ENCODE data around the gene TMEM164.

The TMEM164 gene

GRCh38 chrX:110194977-110195376, 192.1 kb downstream of the TMEM164 start:
- Histone ChIP-seq H3K36me3 (ENCODE audit: insufficient read depth) (no peaks in the 10 kb centered on the region), H3K9ac (no peak overlapping the region), H3K4me1 (ENCODE audit: low read depth, poor library complexity, severe bottlenecking) (no peaks in the 10 kb centered on the region), H4K20me1 (ENCODE audit: insufficient read depth) (no peaks in the 10 kb centered on the region), H3K27me3 (ENCODE audit: insufficient read depth, low read depth) (no peaks in the 10 kb centered on the region), H3K79me2 (ENCODE audit: insufficient read depth, low read depth) (no peaks in the 10 kb centered on the region), H3K4me3 (IDR thresholded peaks at IDR 0.05; ENCODE audit: insufficient read depth, low read depth, low read length) (no peak overlapping the region), H3K4me2 (no peak overlapping the region), H2AFZ (ENCODE audit: low read depth) (no peak overlapping the region), H3K27ac (no peak overlapping the region)
- TF ChIP-seq, protein P1, sequence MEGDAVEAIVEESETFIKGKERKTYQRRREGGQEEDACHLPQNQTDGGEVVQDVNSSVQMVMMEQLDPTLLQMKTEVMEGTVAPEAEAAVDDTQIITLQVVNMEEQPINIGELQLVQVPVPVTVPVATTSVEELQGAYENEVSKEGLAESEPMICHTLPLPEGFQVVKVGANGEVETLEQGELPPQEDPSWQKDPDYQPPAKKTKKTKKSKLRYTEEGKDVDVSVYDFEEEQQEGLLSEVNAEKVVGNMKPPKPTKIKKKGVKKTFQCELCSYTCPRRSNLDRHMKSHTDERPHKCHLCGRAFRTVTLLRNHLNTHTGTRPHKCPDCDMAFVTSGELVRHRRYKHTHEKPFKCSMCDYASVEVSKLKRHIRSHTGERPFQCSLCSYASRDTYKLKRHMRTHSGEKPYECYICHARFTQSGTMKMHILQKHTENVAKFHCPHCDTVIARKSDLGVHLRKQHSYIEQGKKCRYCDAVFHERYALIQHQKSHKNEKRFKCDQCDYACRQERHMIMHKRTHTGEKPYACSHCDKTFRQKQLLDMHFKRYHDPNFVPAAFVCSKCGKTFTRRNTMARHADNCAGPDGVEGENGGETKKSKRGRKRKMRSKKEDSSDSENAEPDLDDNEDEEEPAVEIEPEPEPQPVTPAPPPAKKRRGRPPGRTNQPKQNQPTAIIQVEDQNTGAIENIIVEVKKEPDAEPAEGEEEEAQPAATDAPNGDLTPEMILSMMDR (conservative IDR thresholded peaks at IDR 0.05; ENCODE audit: low read depth, low read length) = no peak

GRCh38 chrX:110201799-110202198, 198.9 kb downstream of the TMEM164 start:
- no peaks in the 10 kb centered on the region for H4K20me1 ChIP-seq (ENCODE audit: insufficient read depth)
- no peaks in the 10 kb centered on the region for H3K36me3 ChIP-seq (ENCODE audit: insufficient read depth)
- no peak overlapping the region for H3K4me3 ChIP-seq (IDR thresholded peaks at IDR 0.05; ENCODE audit: insufficient read depth, low read depth, low read length)

DNA sequence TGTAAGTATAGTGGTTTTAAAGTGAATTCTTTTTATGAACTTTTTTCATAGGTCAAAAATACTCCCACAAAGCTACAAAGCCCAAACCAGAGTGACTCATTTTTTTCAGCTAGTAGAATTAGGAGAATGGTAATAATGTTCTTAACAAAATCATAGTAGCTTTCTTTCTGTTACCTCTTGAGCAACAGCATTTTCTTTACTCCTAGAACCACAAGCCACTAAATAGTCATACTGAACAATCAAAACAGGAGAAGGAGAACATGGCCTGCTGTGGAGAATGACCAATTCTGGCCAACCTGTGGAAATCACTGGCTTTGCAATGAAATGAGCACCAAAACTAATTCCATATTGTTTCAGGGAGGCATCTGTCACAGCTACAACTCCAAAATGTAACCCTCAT, 202.1 kb downstream of the TMEM164 start:
- Histone ChIP-seq H3K4me3 (IDR thresholded peaks at IDR 0.05; ENCODE audit: insufficient read depth, low read depth, low read length) (no peak overlapping the region), H3K9ac (no peak overlapping the region), H3K27me3 (ENCODE audit: insufficient read depth, low read depth) (no peaks in the 10 kb centered on the region), H2AFZ (ENCODE audit: low read depth) (no peak overlapping the region), H3K4me1 (ENCODE audit: low read depth, poor library complexity, severe bottlenecking) (no peaks in the 10 kb centered on the region), H3K27ac (no peak overlapping the region), H3K4me2 (no peak overlapping the region), H3K36me3 (ENCODE audit: insufficient read depth) (no peaks in the 10 kb centered on the region), H3K79me2 (ENCODE audit: insufficient read depth, low read depth) (no peaks in the 10 kb centered on the region), H4K20me1 (ENCODE audit: insufficient read depth) (no peaks in the 10 kb centered on the region)
- TF ChIP-seq, protein P1 (conservative IDR thresholded peaks at IDR 0.05; ENCODE audit: low read depth, low read length) = no peak

More at GRCh38 chrX:110201799-110202198, 198.9 kb downstream of the TMEM164 start:
- TF ChIP-seq, protein P1 (conservative IDR thresholded peaks at IDR 0.05; ENCODE audit: low read depth, low read length) = no peak
- Histone ChIP-seq H2AFZ (ENCODE audit: low read depth) (no peak overlapping the region), H3K27ac (no peak overlapping the region), H3K4me2 (no peak overlapping the region), H3K4me1 (ENCODE audit: low read depth, poor library complexity, severe bottlenecking) (no peaks in the 10 kb centered on the region), H3K27me3 (ENCODE audit: insufficient read depth, low read depth) (no peaks in the 10 kb centered on the region), H3K9ac (no peak overlapping the region), H3K79me2 (ENCODE audit: insufficient read depth, low read depth) (no peaks in the 10 kb centered on the region)

DNA sequence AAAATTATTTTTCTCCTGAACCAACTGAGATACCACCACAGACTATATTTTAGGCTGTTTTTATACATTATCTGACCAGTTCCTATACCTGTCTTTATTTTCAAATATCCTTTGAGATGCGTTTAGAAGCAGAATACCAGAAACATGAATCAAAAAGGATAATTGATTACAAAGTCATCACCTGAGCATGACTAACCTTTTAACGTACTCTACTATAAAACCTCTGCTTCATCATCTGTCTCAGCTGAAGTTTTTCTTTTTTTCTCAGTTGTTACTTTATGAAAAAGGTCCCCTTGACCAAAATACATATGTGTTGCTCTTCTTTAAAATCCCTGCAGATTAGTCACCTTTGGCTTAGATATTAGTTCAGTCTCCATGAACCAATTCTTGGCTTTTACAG, 205.2 kb downstream of the TMEM164 start:
- Histone ChIP-seq H3K27me3 (ENCODE audit: insufficient read depth, low read depth) (no peaks in the 10 kb centered on the region), H3K4me2 (no peak overlapping the region), H3K36me3 (ENCODE audit: insufficient read depth) (no peaks in the 10 kb centered on the region), H3K9ac (no peak overlapping the region), H3K27ac (no peak overlapping the region), H4K20me1 (ENCODE audit: insufficient read depth) (no peaks in the 10 kb centered on the region), H3K4me3 (IDR thresholded peaks at IDR 0.05; ENCODE audit: insufficient read depth, low read depth, low read length) (no peak overlapping the region), H2AFZ (ENCODE audit: low read depth) (no peak overlapping the region), H3K79me2 (ENCODE audit: insufficient read depth, low read depth) (no peaks in the 10 kb centered on the region), H3K4me1 (ENCODE audit: low read depth, poor library complexity, severe bottlenecking) (no peaks in the 10 kb centered on the region)
- TF ChIP-seq, protein P1 (conservative IDR thresholded peaks at IDR 0.05; ENCODE audit: low read depth, low read length) = no peak

All from KMS-11 (cell line).